NCI-H345 (cell line): Measurements from ENCODE around the gene RGCC.
"Not testable (repeated sequence)": the region's sequence is repeated elsewhere in the genome, so short reads cannot be mapped to it uniquely, and the experiment has no call there.

ENCODE experiments used
- DNase-seq: peaks from one replicate; lab custom pipeline; 2025; lab: John Stamatoyannopoulos, UW

The RGCC gene

GRCh38 chr13:41456768-41457588 lies at the start of gene RGCC:
RGCC (plus strand) TSS chr13:41457550; CDS start chr13:41457708, 158 bp downstream.
- DNase-seq: peak; percentile 43

- no peak for DNase-seq
Observed at GRCh38 chr13:41408121-41408520, 49.2 kb upstream of the RGCC start.

GRCh38 chr13:41408746-41409145 lies 48.6 kb upstream of the RGCC start:
- DNase-seq: no peak

GRCh38 chr13:41409611-41410010 lies 47.7 kb upstream of the RGCC start:
- no peak for DNase-seq

GRCh38 chr13:41411060-41411459 lies 46.3 kb upstream of the RGCC start:
- no peak for DNase-seq

- no peak for DNase-seq
Observed at GRCh38 chr13:41411522-41411921, 45.8 kb upstream of the RGCC start.

- no peak for DNase-seq
Observed at GRCh38 chr13:41413872-41414271, 43.5 kb upstream of the RGCC start.

- DNase-seq: no peak
Observed at GRCh38 chr13:41416276-41416675, 41.1 kb upstream of the RGCC start.

GRCh38 chr13:41418027-41418426 lies 39.3 kb upstream of the RGCC start:
- DNase-seq: no peak

- DNase-seq: no peak
Observed at GRCh38 chr13:41418731-41419130, 38.6 kb upstream of the RGCC start.

- no peak for DNase-seq
Observed at GRCh38 chr13:41419206-41419605, 38.1 kb upstream of the RGCC start.

GRCh38 chr13:41420146-41420545 lies 37.2 kb upstream of the RGCC start:
- no peak for DNase-seq

- not testable (repeated sequence) for DNase-seq
Observed at GRCh38 chr13:41421330-41421729, 36.0 kb upstream of the RGCC start.

- not testable (repeated sequence) for DNase-seq
Observed at GRCh38 chr13:41421983-41422382, 35.4 kb upstream of the RGCC start.

- not testable (repeated sequence) for DNase-seq
Observed at GRCh38 chr13:41423259-41423658, 34.1 kb upstream of the RGCC start.

GRCh38 chr13:41424675-41425074 lies 32.7 kb upstream of the RGCC start:
- DNase-seq: not testable (repeated sequence)

GRCh38 chr13:41426047-41426446 lies 31.3 kb upstream of the RGCC start:
- no peak for DNase-seq

GRCh38 chr13:41427666-41428065 lies 29.7 kb upstream of the RGCC start:
- DNase-seq: no peak

GRCh38 chr13:41428155-41428554 lies 29.2 kb upstream of the RGCC start:
- no peak for DNase-seq

- not testable (repeated sequence) for DNase-seq
Observed at GRCh38 chr13:41434030-41434429, 23.3 kb upstream of the RGCC start.

- DNase-seq: no peak
Observed at GRCh38 chr13:41434831-41435520, 22.4 kb upstream of the RGCC start.

GRCh38 chr13:41443969-41444368 lies 13.4 kb upstream of the RGCC start:
- DNase-seq: no peak

- no peak for DNase-seq
Observed at GRCh38 chr13:41452462-41452861, 4.9 kb upstream of the RGCC start.
